Activated naive CD4-positive, alpha-beta T cell treated with anti-CD3 and anti-CD28 coated beads for 36 hours (primary cell): Measurements from ENCODE around the gene ANTKMT. TPM values are rescaled to one million over a fixed set of nuclear protein-coding genes. Genes with fewer than 3 reads are reported as not detected.

Experiments
- CTCF ChIA-PET: fragments of 350-600 bp; sonication (Branson Sonifier 250); formaldehyde crosslinking; loops from one replicate; lab custom pipeline; 2021; ENCODE audit warnings: antibody characterized with exemption; lab: Charles Lee
- DNase-seq: peaks from one replicate; pipeline ENCODE4 v3.0.0-alpha.2; 2020
- H3K27ac Mint-ChIP-seq: one replicate; pipeline ENCODE4 v1.8.0; 2021; ENCODE audit warnings: mild to moderate bottlenecking, mixed read lengths
- H3K27me3 Mint-ChIP-seq: one replicate; pipeline ENCODE4 v1.8.0; 2021; ENCODE audit warnings: low read depth, mixed read lengths
- H3K36me3 Mint-ChIP-seq: one replicate; pipeline ENCODE4 v1.8.0; 2021; ENCODE audit warnings: low read depth, mixed read lengths
- H3K4me1 Mint-ChIP-seq: one replicate; pipeline ENCODE4 v1.8.0; 2021; ENCODE audit warnings: low read depth, mixed read lengths
- H3K4me3 Mint-ChIP-seq: one replicate; pipeline ENCODE4 v1.8.0; 2021; ENCODE audit warnings: mild to moderate bottlenecking, moderate library complexity, mixed read lengths
- H3K9me3 Mint-ChIP-seq: one replicate; pipeline ENCODE4 v1.8.0; 2021; ENCODE audit warnings: mixed read lengths
- intact Hi-C: fragments of 100-400 bp; cut with micrococcal nuclease; formaldehyde crosslinking; loops from one replicate; pipeline ENCODE4 v1.15.1; 2023
- total RNA-seq, 2 experiments: library from RNA; stranded (reverse); gene quantifications; one replicate each; pipeline ENCODE4 v1.2.3, GENCODE V29; 2021

ANTKMT gene
- total RNA-seq, 2 experiments from 2014 or later = 21.5 to 24.3 TPM

- H3K9me3 Mint-ChIP-seq = no peaks in the 10 kb centered on the region
- intact Hi-C loops = no loop called here
- CTCF ChIA-PET = no interaction called here
- no peak overlapping the region for H3K4me3 Mint-ChIP-seq
- no peak for DNase-seq
- no peak overlapping the region for H3K27ac Mint-ChIP-seq
- H3K27me3 Mint-ChIP-seq = no peaks in the 10 kb centered on the region
- H3K36me3 Mint-ChIP-seq = no peaks in the 10 kb centered on the region
- no peaks in the 10 kb centered on the region for H3K4me1 Mint-ChIP-seq
These were observed 42.6 kb downstream of the ANTKMT start for GRCh38 chr16:763369-764183.

GRCh38 chr16:764184-764750 is 43.3 kb downstream of the ANTKMT start:
- H3K9me3 Mint-ChIP-seq = no peaks in the 10 kb centered on the region
- no peaks in the 10 kb centered on the region for H3K27me3 Mint-ChIP-seq
- no peak overlapping the region for H3K27ac Mint-ChIP-seq
- no peaks in the 10 kb centered on the region for H3K36me3 Mint-ChIP-seq
- intact Hi-C loops = no loop called here
- CTCF ChIA-PET = no interaction called here
- no peaks in the 10 kb centered on the region for H3K4me1 Mint-ChIP-seq
- DNase-seq = no peak
- no peak overlapping the region for H3K4me3 Mint-ChIP-seq

DNA sequence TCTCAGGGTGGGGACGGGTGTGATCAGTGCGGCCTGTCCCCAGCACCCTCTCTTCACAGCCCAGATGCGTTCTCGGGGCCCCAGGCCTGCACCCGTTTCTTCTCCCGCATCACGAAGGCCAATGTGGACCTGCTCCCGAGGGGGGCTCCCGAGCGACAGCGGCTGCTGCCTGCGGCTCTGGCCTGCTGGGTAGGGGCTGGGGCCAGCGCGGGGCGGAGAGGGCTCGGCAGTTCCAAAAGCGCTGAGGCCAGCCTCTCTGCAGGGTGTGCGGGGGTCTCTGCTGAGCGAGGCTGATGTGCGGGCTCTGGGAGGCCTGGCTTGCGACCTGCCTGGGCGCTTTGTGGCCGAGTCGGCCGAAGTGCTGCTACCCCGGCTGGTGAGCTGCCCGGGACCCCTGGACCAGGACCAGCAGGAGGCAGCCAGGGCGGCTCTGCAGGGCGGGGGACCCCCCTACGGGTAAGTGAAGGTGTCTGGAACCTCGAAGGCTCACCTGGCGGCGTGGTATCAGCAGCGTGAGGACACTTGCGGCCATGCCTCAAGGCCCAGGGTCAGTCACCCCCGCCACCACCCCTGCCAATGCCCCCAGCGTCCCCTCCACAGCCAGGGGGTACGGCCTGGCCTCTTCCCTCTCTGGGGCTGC is 44.0 kb downstream of the ANTKMT start:
- H3K4me1 Mint-ChIP-seq = no peaks in the 10 kb centered on the region
- intact Hi-C loops = no loop called here
- no peak for DNase-seq
- no peaks in the 10 kb centered on the region for H3K36me3 Mint-ChIP-seq
- no peaks in the 10 kb centered on the region for H3K9me3 Mint-ChIP-seq
- H3K27me3 Mint-ChIP-seq = no peaks in the 10 kb centered on the region
- CTCF ChIA-PET = no interaction called here
- no peak overlapping the region for H3K4me3 Mint-ChIP-seq
- no peak overlapping the region for H3K27ac Mint-ChIP-seq

DNA sequence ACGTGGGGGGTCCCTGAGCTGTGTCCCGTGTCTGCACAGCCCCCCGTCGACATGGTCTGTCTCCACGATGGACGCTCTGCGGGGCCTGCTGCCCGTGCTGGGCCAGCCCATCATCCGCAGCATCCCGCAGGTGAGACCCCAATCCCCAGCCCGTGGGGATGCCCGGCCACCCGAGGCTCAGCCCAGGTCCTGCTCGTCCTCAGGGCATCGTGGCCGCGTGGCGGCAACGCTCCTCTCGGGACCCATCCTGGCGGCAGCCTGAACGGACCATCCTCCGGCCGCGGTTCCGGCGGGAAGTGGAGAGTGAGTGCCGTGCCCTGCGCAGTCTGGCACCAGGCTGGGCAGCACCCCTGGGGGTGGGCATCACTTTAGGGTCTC is 44.5 kb downstream of the ANTKMT start:
- CTCF ChIA-PET = interaction anchor here (1.0 kb wide), 1 partner anchor 15 kb away, joined by 3 read pairs; no protein-coding TSS in a partner anchor
- Mint-ChIP-seq H3K4me1 (no peaks in the 10 kb centered on the region), H3K27ac (no peak overlapping the region), H3K9me3 (no peaks in the 10 kb centered on the region), H3K27me3 (no peaks in the 10 kb centered on the region), H3K36me3 (no peaks in the 10 kb centered on the region), H3K4me3 (no peak overlapping the region)
- intact Hi-C loops = no loop called here
- DNase-seq = no peak

DNA sequence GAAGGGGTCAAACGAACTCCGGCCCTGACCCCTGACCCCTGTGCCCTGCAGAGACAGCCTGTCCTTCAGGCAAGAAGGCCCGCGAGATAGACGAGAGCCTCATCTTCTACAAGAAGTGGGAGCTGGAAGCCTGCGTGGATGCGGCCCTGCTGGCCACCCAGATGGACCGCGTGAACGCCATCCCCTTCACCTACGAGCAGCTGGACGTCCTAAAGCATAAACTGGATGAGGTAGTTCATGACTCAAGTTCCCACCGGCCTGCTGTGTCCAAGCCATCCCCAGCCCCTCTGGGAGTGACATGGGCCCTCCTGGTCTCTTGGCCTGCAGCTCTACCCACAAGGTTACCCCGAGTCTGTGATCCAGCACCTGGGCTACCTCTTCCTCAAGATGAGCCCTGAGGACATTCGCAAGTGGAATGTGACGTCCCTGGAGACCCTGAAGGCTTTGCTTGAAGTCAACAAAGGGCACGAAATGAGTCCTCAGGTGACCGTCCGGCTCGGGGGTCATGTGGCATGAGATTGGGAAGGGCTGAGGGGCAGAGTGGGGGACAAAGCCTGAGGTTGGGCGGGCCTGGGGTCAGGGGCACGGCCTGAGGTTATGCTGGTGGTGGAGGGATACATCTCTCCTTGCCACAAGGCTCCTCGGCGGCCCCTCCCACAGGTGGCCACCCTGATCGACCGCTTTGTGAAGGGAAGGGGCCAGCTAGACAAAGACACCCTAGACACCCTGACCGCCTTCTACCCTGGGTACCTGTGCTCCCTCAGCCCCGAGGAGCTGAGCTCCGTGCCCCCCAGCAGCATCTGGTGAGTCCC is 45.3 kb downstream of the ANTKMT start:
- intact Hi-C loops = no loop called here
- peaks cover 3% of the 10 kb centered on the region for H3K27me3 Mint-ChIP-seq
- H3K4me3 Mint-ChIP-seq = no peak overlapping the region
- no peaks in the 10 kb centered on the region for H3K4me1 Mint-ChIP-seq
- CTCF ChIA-PET = interaction anchor here (1.0 kb wide), 1 partner anchor 14 kb away, joined by 3 read pairs; no protein-coding TSS in a partner anchor
- no peak overlapping the region for H3K27ac Mint-ChIP-seq
- no peaks in the 10 kb centered on the region for H3K36me3 Mint-ChIP-seq
- DNase-seq = no peak
- no peaks in the 10 kb centered on the region for H3K9me3 Mint-ChIP-seq

GRCh38 chr16:766820-767640 is 46.1 kb downstream of the ANTKMT start:
- Mint-ChIP-seq H3K4me3 (no peak overlapping the region), H3K36me3 (no peaks in the 10 kb centered on the region), H3K9me3 (no peaks in the 10 kb centered on the region), H3K4me1 (no peaks in the 10 kb centered on the region), H3K27ac (no peak overlapping the region), H3K27me3 (peaks cover 6% of the 10 kb centered on the region)
- intact Hi-C loops = no loop called here
- CTCF ChIA-PET = no interaction called here
- no peak for DNase-seq

- Mint-ChIP-seq H3K27ac (no peak overlapping the region), H3K9me3 (no peaks in the 10 kb centered on the region), H3K4me3 (no peak overlapping the region), H3K27me3 (peaks cover 6% of the 10 kb centered on the region), H3K4me1 (no peaks in the 10 kb centered on the region), H3K36me3 (no peaks in the 10 kb centered on the region)
- intact Hi-C loops = no loop called here
- CTCF ChIA-PET = no interaction called here
- no peak for DNase-seq
These were observed 46.8 kb downstream of the ANTKMT start for GRCh38 chr16:767743-768235.

GRCh38 chr16:768428-768827 is 47.5 kb downstream of the ANTKMT start:
- no peaks in the 10 kb centered on the region for H3K4me1 Mint-ChIP-seq
- CTCF ChIA-PET = no interaction called here
- no peak overlapping the region for H3K4me3 Mint-ChIP-seq
- H3K27me3 Mint-ChIP-seq = peaks cover 6% of the 10 kb centered on the region
- no peak overlapping the region for H3K27ac Mint-ChIP-seq
- no peak for DNase-seq
- H3K9me3 Mint-ChIP-seq = no peaks in the 10 kb centered on the region
- H3K36me3 Mint-ChIP-seq = no peaks in the 10 kb centered on the region
- intact Hi-C loops = no loop called here

GRCh38 chr16:769184-769784 is 48.3 kb downstream of the ANTKMT start:
- DNase-seq = no peak
- Mint-ChIP-seq H3K27me3 (peaks cover 6% of the 10 kb centered on the region), H3K36me3 (no peaks in the 10 kb centered on the region), H3K4me3 (no peak overlapping the region), H3K9me3 (no peaks in the 10 kb centered on the region), H3K4me1 (no peaks in the 10 kb centered on the region), H3K27ac (no peak overlapping the region)
- intact Hi-C loops = no loop called here
- CTCF ChIA-PET = no interaction called here

DNA sequence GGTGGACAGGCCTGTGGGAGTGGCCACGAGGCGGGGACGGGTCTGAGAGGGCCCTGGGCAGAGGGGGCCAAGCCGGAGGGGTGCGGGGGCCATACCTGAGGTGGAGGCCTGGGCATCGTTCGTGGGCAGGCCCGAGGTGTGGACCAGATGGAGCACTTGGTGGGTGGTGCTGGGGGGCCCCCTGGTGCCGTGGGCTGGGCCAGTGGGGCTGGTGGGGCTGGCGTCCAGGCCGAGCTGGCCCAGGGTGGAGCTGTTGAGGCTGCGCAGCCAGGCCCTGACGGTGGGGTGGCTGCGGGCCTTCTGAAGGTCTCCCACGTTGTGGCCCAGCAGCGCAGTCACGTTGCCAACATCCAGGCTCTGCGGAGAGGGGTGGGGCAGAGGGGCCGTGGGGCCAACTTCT is 49.0 kb downstream of the ANTKMT start:
- H3K36me3 Mint-ChIP-seq = no peaks in the 10 kb centered on the region
- no peak overlapping the region for H3K27ac Mint-ChIP-seq
- DNase-seq = no peak
- H3K4me1 Mint-ChIP-seq = no peaks in the 10 kb centered on the region
- peaks cover 6% of the 10 kb centered on the region for H3K27me3 Mint-ChIP-seq
- intact Hi-C loops = no loop called here
- no peak overlapping the region for H3K4me3 Mint-ChIP-seq
- CTCF ChIA-PET = no interaction called here
- H3K9me3 Mint-ChIP-seq = no peaks in the 10 kb centered on the region

GRCh38 chr16:770411-770810 is 49.5 kb downstream of the ANTKMT start:
- CTCF ChIA-PET = no interaction called here

More at GRCh38 chr16:770411-770810, 49.5 kb downstream of the ANTKMT start:
- H3K36me3 Mint-ChIP-seq = no peaks in the 10 kb centered on the region
- intact Hi-C loops = no loop called here
- no peak overlapping the region for H3K27ac Mint-ChIP-seq
- no peak overlapping the region for H3K4me3 Mint-ChIP-seq
- no peak for DNase-seq
- H3K9me3 Mint-ChIP-seq = no peaks in the 10 kb centered on the region
- peaks cover 6% of the 10 kb centered on the region for H3K27me3 Mint-ChIP-seq
- H3K4me1 Mint-ChIP-seq = no peaks in the 10 kb centered on the region
